Skeletal muscle tissue (tissue), 4 donors: Measurements from ENCODE around the gene R3HDM2. TPM values are rescaled to one million over a fixed set of nuclear protein-coding genes. Genes with fewer than 3 reads are reported as not detected.

Experiments used
- H3K27ac ChIP-seq: one replicate; pipeline ENCODE4 v1.7.0; 2013; ENCODE audit warnings: mild to moderate bottlenecking, low read depth, low read length, inconsistent platforms
- H3K27me3 ChIP-seq, 3 donors: one replicate each; pipeline ENCODE4 v1.7.0; 2013; ENCODE audit warnings: low read length in 3 of 3; ENCODE audit not compliant: control insufficient read depth in 3 of 3, insufficient read depth in 3 of 3
- H3K36me3 ChIP-seq, 3 donors: one replicate each; pipeline ENCODE4 v1.7.0; 2013; ENCODE audit warnings: low read length in 3 of 3; ENCODE audit not compliant: control insufficient read depth in 3 of 3, insufficient read depth in 3 of 3
- H3K4me1 ChIP-seq, 3 donors: one replicate each; pipeline ENCODE4 v1.7.0; 2013; ENCODE audit warnings: low read length in 3 of 3, mild to moderate bottlenecking in 3 of 3; ENCODE audit not compliant: control insufficient read depth in 3 of 3, insufficient read depth in 3 of 3
- H3K4me3 ChIP-seq, 3 donors: one replicate each; pipeline ENCODE4 v1.7.0; 2013; ENCODE audit warnings: low read length in 3 of 3
- H3K9ac ChIP-seq, 3 donors: one replicate each; pipeline ENCODE4 v1.7.0; 2013; ENCODE audit warnings: low read length in 3 of 3, mild to moderate bottlenecking in 3 of 3, moderate library complexity in 2 of 3, low read depth in 1 of 3
- H3K9me3 ChIP-seq, 3 donors: one replicate each; pipeline ENCODE4 v1.7.0; 2013; ENCODE audit warnings: low read length in 3 of 3; ENCODE audit not compliant: control insufficient read depth in 3 of 3
- total RNA-seq: library from RNA; depleted of rRNA; stranded (reverse); fragments of >200 nt; gene quantifications from one replicate; pipeline ENCODE4 v1.2.3, GENCODE V29; 2014
- donor health status: Osteomylitis.

Gene R3HDM2
- total RNA-seq, 1 donor from 2014 or later, result 9.9 TPM

DNA sequence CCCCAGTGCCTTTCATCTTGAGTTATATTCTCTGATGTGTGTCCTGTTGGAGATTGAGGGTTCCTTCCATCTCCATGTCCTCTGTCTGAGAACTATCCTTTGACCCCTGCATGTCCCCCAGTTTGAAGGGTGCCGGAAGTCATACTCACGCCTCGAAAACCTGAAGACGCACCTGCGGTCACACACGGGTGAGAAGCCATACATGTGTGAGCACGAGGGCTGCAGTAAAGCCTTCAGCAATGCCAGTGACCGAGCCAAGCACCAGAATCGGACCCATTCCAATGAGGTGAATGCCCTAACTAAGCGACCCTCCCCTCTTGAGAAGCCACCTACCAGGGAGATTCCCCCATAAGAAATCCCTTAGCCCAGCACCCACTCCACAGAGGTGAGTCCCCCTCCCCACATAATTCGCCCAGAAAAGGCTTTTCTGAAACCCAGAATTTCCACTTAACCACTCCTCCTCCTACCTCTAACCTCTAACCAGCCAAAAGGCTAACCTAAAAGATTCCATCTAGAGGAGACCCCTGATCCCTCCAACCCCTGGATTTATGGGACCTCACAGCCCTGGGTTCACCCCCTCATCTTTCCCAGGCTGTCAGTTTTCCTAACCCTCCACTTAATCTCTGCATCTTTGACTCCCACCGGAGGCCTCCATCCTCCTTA, 36.5 kb upstream of the R3HDM2 start:
- no peaks in the 10 kb centered on the region for H3K36me3 ChIP-seq
- H3K4me3 ChIP-seq, result no peak overlapping the region
- peaks cover 3 to 6% (median 6%) of the 10 kb centered on the region in 3 donors for H3K4me1 ChIP-seq
- peaks cover 8 to 32% (median 26%) of the 10 kb centered on the region in 3 donors for H3K27me3 ChIP-seq
- H3K27ac ChIP-seq, result no peak overlapping the region
- no peak overlapping the region for H3K9ac ChIP-seq
- no peaks in the 10 kb centered on the region for H3K9me3 ChIP-seq

DNA sequence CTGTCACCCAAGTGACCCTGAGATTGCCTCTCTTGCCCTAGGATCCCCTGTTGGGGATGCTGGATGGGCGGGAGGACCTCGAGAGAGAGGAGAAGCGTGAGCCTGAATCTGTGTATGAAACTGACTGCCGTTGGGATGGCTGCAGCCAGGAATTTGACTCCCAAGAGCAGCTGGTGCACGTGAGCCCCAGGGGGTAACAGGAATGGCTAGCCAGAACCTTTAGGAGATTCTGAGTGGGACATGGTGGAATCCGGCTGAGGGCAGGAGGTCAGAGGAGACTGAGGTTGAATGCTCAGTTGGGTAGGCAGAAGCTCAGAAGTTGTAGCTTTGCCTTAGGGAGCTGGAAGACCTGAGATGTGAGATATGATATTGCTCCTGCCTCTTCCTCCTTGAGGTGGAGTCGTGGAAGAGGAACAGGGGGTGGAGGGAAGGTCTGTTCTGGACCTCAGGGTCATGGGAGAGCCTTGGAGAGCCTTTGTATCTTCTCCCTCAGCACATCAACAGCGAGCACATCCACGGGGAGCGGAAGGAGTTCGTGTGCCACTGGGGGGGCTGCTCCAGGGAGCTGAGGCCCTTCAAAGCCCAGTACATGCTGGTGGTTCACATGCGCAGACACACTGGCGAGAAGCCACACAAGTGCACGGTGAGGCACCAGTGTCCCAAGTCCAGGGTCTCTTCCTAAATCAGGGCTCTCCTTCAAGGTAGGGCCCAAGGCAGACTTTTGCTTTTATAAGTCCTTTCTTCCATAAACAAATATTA, 35.1 kb upstream of the R3HDM2 start:
- Histone ChIP-seq H3K4me3 (no peak overlapping the region), H3K9me3 (no peaks in the 10 kb centered on the region), H3K4me1 (peaks cover 12 to 14% (median 14%) of the 10 kb centered on the region in 3 donors), H3K27me3 (peaks cover 8 to 27% (median 22%) of the 10 kb centered on the region in 3 donors), H3K9ac (no peak overlapping the region), H3K27ac (no peak overlapping the region), H3K36me3 (no peaks in the 10 kb centered on the region)

DNA sequence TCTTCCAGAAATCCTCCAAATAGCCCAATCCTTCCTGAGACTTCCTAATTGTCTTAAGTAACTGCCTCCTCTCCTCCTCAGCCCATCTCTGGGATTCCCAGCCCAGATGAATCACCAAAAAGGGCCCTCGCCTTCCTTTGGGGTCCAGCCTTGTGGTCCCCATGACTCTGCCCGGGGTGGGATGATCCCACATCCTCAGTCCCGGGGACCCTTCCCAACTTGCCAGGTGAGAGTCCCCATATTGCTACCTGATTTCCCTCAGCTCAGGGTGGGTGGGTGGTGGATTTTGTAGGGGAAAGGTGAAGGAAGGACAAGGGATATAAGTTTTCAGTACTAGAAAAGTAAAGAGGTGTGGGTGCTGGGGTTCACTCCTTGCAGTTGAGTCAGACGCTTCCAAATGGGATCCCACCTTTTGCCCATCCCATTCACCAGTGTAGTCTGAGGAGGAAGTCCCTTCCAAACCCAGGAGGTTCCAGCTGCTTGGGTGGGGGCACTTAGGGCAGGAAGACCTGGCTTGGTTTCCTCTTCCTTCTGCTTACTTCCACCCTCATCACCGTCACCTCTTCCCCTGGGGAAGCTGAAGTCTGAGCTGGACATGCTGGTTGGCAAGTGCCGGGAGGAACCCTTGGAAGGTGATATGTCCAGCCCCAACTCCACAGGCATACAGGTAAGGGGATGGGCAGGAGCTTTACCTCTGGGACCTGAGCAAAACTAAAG, 34.3 kb upstream of the R3HDM2 start:
- Histone ChIP-seq H3K27me3 (peaks cover 11 to 32% (median 18%) of the 10 kb centered on the region in 3 donors), H3K36me3 (no peaks in the 10 kb centered on the region), H3K4me1 (peaks cover 17 to 22% (median 21%) of the 10 kb centered on the region in 3 donors), H3K9ac (no peak overlapping the region), H3K27ac (no peak overlapping the region), H3K4me3 (no peak overlapping the region), H3K9me3 (no peaks in the 10 kb centered on the region)

DNA sequence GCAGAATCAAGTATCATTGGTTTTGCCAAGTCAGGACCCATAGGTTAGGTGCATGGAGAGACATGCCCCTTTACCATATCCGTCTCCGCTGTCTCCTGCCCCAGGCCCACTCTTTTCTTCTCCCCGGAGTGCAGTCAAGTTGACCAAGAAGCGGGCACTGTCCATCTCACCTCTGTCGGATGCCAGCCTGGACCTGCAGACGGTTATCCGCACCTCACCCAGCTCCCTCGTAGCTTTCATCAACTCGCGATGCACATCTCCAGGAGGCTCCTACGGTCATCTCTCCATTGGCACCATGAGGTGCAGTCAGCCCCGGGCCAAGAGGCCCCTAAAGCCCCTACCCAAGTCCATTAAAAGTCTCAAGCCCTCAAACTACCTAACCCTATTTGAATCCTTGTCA, 33.7 kb upstream of the R3HDM2 start:
- Histone ChIP-seq H3K27ac (no peak overlapping the region), H3K27me3 (peaks cover 11 to 29% (median 15%) of the 10 kb centered on the region in 3 donors), H3K4me1 (peaks cover 19 to 22% (median 22%) of the 10 kb centered on the region in 3 donors), H3K9ac (no peak overlapping the region), H3K4me3 (no peak overlapping the region), H3K9me3 (no peaks in the 10 kb centered on the region), H3K36me3 (no peaks in the 10 kb centered on the region)

DNA sequence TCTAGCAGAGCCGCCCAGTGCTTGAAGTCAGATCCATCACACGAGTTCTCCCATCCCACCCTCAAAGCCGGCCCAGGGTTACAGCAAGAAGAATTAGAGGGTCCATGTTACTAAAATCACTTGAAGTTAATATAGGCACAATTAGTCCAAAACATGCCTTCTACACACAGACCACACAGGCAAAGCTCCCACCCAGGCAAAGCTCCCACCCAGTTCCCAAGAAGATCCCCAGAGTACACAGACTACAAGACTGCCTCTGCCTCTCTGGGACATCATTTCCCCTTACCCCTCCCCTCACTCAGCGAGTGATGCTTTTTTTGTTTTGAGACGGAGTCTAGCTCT, 32.0 kb upstream of the R3HDM2 start:
- H3K4me3 ChIP-seq, result peak overlapping the region in 1 of 3 donors; percentile 69
- peaks cover 29 to 34% (median 32%) of the 10 kb centered on the region in 3 donors for H3K4me1 ChIP-seq
- no peak overlapping the region for H3K27ac ChIP-seq

DNA sequence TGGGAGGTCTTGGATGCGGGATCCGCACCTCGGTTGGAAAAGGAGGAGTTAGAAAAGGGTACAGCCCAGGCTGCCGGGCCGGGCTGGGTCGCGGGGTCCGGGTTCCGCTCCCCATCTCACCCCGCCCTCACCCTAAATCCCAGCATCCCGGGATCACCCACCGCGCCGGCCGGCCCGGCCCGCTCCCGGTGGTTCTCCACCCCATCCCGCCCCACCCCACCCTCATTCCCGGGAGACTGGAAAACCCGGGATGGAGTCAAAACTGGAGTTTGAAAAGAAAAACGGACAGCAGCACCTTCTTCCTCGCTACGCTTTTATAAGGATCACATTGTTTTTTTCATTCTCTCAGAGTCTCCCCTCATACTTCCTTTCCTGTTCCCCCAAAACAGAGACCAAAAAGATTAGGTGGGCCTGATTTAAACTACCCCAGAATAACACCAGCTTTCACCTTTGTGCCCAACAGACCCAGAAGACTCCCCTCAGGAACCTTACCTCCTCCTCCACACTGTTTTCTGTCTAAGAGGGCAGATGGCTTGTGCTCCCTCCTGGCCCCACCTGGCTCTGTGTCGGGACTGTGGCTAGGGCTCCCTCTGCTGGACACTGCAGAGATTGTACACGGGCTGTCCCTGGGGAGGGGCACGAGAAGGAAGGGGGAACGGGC, 31.5 kb upstream of the R3HDM2 start:
- H3K4me3 ChIP-seq, result peak overlapping the region; percentile 69 to 83 (median 77)
- peaks cover 29 to 34% (median 32%) of the 10 kb centered on the region in 3 donors for H3K4me1 ChIP-seq
- peak overlapping the region; percentile 43 to 62 (median 54) for H3K9ac ChIP-seq
- no peaks in the 10 kb centered on the region for H3K36me3 ChIP-seq
- H3K27me3 ChIP-seq, result peaks cover 6 to 23% (median 10%) of the 10 kb centered on the region in 3 donors
- no peaks in the 10 kb centered on the region for H3K9me3 ChIP-seq
- peak overlapping the region; percentile 51 for H3K27ac ChIP-seq

More for the DNA sequence above, 32.0 kb upstream of the R3HDM2 start:
- peaks cover 7 to 23% (median 14%) of the 10 kb centered on the region in 3 donors for H3K27me3 ChIP-seq
- H3K9ac ChIP-seq, result peak overlapping the region in 1 of 3 donors; percentile 54
- no peaks in the 10 kb centered on the region for H3K36me3 ChIP-seq
- no peaks in the 10 kb centered on the region for H3K9me3 ChIP-seq

DNA sequence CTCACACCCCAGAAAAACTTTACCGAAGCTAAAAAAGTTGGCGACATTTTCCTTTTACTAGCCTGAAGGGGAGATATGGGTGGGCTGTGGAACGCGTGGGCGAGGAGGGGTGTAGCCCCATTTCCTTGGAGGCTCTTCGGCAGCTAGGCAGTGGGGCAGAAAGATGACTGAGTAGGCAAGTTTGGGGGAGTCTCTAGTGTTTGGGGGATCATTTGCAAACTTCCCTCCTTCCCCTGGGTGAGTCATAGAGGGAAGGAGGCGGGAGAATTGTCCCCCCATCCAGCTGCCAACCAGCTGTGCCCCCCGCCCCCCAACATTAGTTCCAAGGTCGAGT, 31.0 kb upstream of the R3HDM2 start:
- peak overlapping the region; percentile 69 to 83 (median 77) for H3K4me3 ChIP-seq
- no peaks in the 10 kb centered on the region for H3K36me3 ChIP-seq
- H3K27ac ChIP-seq, result peak overlapping the region; percentile 51
- H3K27me3 ChIP-seq, result peaks cover 6 to 23% (median 10%) of the 10 kb centered on the region in 3 donors
- no peaks in the 10 kb centered on the region for H3K9me3 ChIP-seq
- H3K9ac ChIP-seq, result peak overlapping the region; percentile 10 to 62 (median 54)
- H3K4me1 ChIP-seq, result peaks cover 29 to 34% (median 32%) of the 10 kb centered on the region in 3 donors

DNA sequence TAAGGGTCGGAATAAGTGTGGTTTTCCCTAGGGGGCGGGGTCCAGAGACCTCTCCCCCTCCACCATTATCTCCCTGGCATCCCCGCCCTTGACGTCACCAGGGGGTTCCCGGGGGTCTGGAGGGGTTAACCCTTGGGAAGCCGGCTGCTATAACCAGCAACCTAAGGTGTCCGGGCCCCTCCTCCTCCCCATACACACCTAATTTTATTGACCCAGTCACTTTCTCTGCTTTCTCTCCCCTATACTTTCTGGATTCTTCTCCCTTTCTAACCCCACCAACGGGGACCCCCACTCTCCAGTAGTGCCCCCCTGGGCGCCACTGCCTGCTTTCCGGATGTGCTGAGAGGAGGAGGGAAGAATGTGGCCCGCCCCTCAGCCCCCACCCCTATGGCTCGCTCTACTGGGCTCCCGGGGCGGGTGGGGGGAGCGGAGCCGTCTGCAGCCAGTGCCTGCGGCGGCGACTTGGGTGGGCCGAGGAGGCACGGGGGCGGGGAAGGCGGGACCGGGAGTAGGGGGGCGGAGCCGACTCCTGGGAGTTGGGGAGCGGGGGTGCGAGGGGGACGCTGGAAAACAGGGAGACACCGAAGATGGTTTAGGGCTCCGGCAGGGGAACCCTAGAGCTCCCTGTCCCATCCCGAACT, 30.6 kb upstream of the R3HDM2 start:
- Histone ChIP-seq H3K4me1 (peaks cover 32 to 39% (median 34%) of the 10 kb centered on the region in 3 donors), H3K27ac (peak overlapping the region; percentile 51), H3K9ac (peak overlapping the region in 2 of 3 donors; percentile 57 to 62), H3K9me3 (no peaks in the 10 kb centered on the region), H3K27me3 (peaks cover 6 to 23% (median 10%) of the 10 kb centered on the region in 3 donors), H3K36me3 (no peaks in the 10 kb centered on the region), H3K4me3 (peak overlapping the region; percentile 69 to 83 (median 77))

DNA sequence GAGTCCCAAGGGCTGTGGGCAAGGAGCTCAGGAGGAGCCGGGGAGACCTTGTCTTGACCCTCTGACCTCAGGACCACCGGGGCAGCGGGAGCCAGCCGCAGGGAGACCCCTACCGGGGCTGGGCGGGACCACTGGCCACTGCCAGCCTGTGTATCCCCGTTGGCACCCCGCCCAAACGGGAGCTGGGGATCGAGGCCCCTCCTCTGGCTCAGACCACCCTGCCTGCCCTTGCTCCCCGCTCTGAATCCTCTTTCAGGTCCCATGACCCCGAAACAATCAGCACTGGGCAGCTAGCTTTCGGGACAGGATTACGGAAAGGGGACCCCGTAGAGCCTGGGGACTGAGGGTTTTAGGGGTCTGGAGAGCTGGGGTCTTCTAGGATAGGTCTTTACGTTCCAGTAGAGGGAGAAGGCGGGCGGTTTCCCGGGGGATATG, 30.0 kb upstream of the R3HDM2 start:
- no peak overlapping the region for H3K27ac ChIP-seq
- H3K9ac ChIP-seq, result peak overlapping the region in 2 of 3 donors; percentile 32 to 57
- H3K36me3 ChIP-seq, result no peaks in the 10 kb centered on the region

More for the DNA sequence above, 30.0 kb upstream of the R3HDM2 start:
- peak overlapping the region; percentile 20 to 60 (median 58) for H3K4me3 ChIP-seq
- no peaks in the 10 kb centered on the region for H3K9me3 ChIP-seq
- H3K4me1 ChIP-seq, result peaks cover 33 to 44% (median 39%) of the 10 kb centered on the region in 3 donors
- H3K27me3 ChIP-seq, result peaks cover 6 to 23% (median 10%) of the 10 kb centered on the region in 3 donors
